GM18502 (cell line): Measurements from ENCODE around the gene CCNI.
A peak's percentile ranks its signal among the peaks of the same experiment; 100 is the strongest.

ENCODE experiments used
- ATAC-seq: cut with Tn5 transposase; IDR thresholded peaks from one replicate; pipeline ENCODE4 v1.9.1; 2021; ENCODE audit warnings: mild to moderate bottlenecking; ENCODE audit not compliant: unreplicated experiment, poor library complexity

CCNI gene

DNA sequence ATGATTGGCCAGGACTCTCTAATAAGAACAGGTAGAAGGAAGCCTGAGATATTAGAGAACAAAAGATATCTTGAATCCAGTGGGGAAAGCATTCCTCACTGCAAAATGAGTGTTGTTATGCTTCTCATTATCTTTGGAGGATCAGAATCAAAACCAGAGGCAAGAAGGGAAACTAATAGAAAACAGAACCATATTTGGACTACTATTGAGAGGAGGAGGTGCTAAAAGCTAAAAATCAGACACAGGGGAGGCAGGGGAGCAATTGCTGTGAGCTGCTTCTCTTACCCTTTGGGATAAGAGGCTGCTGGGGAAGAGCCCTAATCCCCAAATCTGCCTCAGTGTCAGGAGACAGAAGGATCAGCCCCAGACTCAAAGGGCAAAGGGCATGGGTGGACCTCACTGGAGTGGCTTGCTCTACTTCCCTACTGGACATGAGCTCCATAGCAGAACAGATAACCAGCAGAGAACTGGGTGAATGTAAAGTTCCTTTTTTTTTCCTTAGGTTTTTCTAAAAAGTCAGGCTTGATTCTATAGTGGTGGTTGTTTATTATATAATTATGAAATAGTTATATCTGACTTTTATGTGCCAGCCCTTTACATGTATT, 66.2 kb downstream of the CCNI start:
- ATAC-seq, result no peak

DNA sequence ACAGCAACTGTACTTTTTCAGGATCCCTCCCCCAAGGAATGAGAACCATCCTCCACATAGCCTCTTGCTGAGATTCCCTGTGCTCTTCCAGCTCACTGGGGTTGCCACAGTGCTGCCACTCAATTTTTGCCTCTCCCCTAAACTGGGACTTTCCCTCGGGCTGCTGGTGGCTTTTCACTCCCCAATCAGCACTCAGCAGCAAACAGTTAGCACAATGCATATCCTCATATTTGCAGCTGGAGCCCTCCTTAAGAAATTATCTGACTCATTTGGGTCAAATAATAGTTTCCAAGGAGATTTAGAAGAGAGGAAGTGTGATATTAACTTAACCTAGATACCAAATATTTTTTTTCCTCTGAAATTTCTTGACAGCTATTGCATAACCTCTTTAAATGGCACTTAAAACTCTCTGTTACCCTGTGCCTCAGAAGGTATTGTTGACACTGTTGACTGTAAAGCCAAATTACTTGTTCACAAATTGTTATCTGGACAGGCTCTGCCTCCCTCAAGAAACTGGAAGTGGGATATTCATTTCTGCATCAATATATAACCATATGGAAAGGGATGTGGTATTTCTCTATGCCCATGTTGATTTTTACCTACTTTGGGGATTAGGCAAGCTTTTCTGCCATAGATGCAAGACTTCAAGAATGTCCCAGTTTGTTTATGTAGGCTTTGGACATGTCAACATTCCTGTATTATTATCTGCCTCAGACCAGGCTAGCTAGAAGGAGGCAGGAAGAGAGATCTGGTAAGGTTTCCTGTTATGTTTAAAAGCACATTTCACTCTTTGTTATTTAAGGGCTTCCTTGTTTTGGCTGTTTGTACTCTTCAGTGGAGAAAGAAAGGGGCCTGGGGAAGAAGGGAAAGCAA, 68.2 kb downstream of the CCNI start:
- peak; percentile 90 for ATAC-seq

DNA sequence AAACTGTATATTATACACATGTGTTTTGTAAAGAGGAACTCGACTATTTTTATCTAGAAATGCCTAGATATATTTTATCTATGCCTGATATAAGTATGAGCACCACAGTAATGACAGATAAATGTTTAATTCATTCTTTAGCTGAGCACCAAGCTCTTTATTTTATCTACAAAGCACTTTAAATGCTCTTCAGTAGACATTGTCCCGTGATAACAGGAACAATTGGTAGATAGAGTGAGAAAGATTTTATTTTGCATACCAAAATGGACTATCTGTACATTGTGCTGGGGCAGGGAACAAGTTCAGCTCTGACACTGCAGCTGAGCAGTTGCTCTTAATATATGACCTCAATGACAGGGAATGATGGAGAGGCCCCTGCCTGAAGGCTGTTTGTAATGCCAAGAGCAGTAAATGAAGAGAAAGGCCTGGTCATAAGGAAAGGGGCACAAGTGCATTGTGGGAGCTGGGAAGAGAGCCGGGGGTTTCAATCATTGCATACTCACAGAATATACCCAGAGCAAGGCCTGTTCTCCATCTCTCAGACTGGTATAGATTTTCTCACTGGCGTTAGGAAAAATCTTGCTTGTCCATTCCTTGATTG, 68.9 kb downstream of the CCNI start:
- ATAC-seq, result peak; percentile 5

DNA sequence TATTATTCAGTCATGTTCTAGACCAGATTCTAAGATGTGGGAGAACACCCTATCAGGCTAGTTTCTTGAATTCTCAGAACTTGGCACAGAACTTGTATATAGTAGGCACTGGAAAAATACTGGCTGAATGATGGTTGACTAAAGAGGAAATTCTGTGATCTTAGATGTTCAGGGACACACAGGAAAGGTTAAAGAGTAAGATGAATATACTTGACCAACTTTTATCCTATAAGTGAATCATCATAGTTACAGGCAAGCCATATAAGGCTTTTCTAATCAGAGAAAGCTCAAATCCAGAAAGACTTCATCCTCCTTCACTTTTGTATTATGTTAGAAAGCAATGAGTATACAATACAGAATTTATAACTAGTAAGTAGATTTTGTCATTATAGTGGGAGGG, 72.4 kb downstream of the CCNI start:
- no peak for ATAC-seq

DNA sequence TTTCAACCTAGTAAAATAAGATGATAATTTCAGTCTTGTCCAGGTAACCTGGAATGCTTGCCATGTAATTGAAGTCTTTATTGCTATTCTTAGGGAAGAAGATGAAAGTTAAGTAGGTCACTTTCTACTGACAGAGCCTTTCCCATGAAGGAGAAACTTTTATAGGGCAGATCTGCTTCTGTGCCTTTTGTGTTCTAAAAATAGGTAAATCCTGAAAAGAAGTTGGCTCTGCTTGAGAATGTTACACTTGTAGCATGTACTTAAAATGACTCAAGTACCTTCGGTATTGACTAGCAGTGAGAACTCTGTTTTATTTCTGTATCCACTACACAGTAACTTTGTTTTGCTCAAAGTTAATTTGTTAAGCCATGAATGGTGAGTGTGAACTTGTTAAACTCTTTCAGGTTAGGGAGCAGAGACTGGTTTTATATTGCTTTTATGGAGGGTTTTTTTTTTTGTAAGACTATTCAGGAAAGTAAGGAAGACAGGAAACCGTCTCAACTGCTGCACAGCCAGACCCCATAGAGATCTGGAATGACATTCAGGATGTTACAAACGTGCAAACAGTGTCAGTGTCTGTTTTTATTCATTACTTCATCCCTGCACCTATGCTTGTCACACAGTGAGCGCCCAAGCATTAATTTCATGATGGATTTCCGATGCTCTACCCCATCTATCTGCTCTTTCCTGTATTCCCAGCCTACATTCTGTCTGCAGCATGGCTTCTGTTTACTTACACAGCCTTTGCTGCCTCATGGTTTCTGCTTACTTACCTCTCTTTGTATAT, 73.3 kb downstream of the CCNI start:
- ATAC-seq, result no peak

DNA sequence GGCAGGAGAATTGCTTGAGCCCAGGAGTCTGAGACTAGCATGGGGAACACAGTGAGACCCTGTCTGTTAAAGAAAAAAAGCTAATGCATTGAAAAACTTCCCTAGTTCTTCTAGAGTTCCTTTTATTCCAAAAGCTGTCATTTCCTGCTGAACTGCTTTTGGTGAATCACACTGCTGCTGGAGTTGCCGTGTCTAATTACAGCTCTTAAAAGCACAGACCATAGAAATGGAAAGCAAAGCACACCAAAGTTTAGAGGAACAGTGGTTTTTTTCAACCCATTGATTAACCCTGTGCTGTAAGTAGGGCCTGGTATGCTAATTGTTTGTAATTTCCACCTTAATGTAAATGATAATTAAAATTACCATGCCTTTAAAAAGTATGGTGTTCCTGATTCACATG, 73.9 kb downstream of the CCNI start:
- no peak for ATAC-seq

DNA sequence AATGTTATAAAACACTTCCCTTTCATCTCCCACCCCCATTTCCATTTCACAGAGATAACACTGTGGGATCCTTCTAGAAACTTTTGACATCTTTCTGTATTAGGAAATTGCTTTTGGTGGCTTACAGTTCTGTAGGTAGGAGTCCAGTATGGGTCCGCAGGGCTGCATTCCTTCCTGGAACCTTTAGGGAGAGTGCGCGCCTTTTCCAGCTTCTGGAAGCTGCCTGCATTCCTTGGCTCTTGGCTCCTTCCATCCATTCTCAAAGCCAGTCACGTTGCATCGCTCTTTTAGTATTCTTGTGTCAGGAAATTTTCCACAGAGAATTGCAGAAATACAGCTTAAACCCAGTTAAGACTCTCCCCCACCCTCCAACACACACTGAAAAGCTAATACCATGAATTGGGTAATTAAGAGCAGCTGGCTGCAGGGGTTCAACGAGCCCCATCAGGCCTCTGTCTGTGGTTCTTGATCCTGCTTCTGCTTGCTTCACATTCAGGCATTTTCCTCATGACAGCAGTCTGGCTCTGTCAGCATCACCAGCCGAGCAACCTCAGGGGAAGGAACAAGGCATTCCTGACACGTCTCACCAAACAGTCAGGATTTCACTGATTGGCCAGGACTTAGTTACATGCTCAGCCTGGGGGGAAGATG, 77.4 kb downstream of the CCNI start:
- ATAC-seq, result no peak

DNA sequence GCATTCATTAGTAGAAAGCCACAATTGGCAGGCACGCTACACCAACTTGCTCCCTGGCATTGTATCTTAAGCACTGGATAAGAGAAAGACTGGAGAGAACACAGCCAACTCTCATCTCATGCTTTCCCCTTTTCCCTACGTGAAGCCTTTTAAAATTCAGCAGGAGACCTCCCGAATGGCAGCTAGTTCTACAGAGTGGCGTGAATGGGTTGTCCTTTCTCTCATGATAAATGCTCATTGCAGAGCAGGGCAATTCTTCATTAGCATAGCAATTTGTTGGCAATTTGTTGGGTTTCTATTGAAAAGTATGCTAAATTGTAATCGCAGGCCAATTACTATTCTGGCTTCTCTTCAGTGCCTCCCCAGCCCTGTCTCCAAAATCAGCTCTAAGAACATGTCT, 78.3 kb downstream of the CCNI start:
- ATAC-seq, result no peak
